ENCODE data around the gene YWHAB. TPM values are rescaled to one million over a fixed set of nuclear protein-coding genes. Genes with fewer than 3 reads are reported as not detected.

YWHAB gene
- polyA plus RNA-seq, 4 donors: 216 to 245 (median 236) TPM

GRCh38 chr20:44948513-44948912 is 63.0 kb downstream of the YWHAB start:
- no peak for DNase-seq (ENCODE audit: low read depth in 4 of 4, low spot score in 3 of 4)

- DNase-seq (ENCODE audit: low read depth in 4 of 4, low spot score in 3 of 4): no peak
These were observed 64.9 kb downstream of the YWHAB start for GRCh38 chr20:44950368-44950767.

GRCh38 chr20:44952731-44953130 is 67.2 kb downstream of the YWHAB start:
- no peak for DNase-seq (ENCODE audit: low read depth in 4 of 4, low spot score in 3 of 4)

- no peak for DNase-seq (ENCODE audit: low read depth in 4 of 4, low spot score in 3 of 4)
These were observed 68.7 kb downstream of the YWHAB start for GRCh38 chr20:44954211-44954610.

- DNase-seq (ENCODE audit: low read depth in 4 of 4, low spot score in 3 of 4): no peak
These were observed 69.8 kb downstream of the YWHAB start for GRCh38 chr20:44955270-44955669.

- no peak for DNase-seq (ENCODE audit: low read depth in 4 of 4, low spot score in 3 of 4)
These were observed 70.9 kb downstream of the YWHAB start for GRCh38 chr20:44956410-44956809.

Other genes starting within 250 kb of the YWHAB start
- gene ADA, start 234.0 kb upstream of the YWHAB start, polyA plus RNA-seq (ENCODE audit: insufficient read length in 4 of 4): 1 to 10 TPM; 5.9 to 7.5 (median 7.0) TPM
- gene CCN5, start 170.3 kb upstream of the YWHAB start, polyA plus RNA-seq (ENCODE audit: insufficient read length in 4 of 4): under 1 TPM in 3 of 4 donors, not detected in 1; 0.06 to 0.10 (median 0.07) TPM
- gene KCNK15, start 139.8 kb upstream of the YWHAB start, polyA plus RNA-seq (ENCODE audit: insufficient read length in 4 of 4): under 1 TPM in 3 of 4 donors, not detected in 1; 0.09 to 0.19 (median 0.10) TPM
- gene RIMS4, start 75.2 kb upstream of the YWHAB start, polyA plus RNA-seq (ENCODE audit: insufficient read length in 4 of 4): under 1 TPM; 0.64 to 0.99 (median 0.78) TPM
- gene PABPC1L, start 24.4 kb downstream of the YWHAB start, polyA plus RNA-seq (ENCODE audit: insufficient read length in 4 of 4): 10 to 100 TPM; 37.0 to 41.7 (median 39.4) TPM
- gene TOMM34, start 74.7 kb downstream of the YWHAB start, polyA plus RNA-seq (ENCODE audit: insufficient read length in 4 of 4): 10 to 100 TPM; 40.8 to 46.7 (median 42.8) TPM
- gene STK4, start 80.8 kb downstream of the YWHAB start, polyA plus RNA-seq (ENCODE audit: insufficient read length in 4 of 4): 10 to 100 TPM; 16.5 to 23.5 (median 21.5) TPM
- gene KCNS1, start 215.4 kb downstream of the YWHAB start, polyA plus RNA-seq (ENCODE audit: insufficient read length in 4 of 4): under 1 TPM; 0.37 to 0.57 (median 0.51) TPM
- not detected for gene WFDC5, start 229.5 kb downstream of the YWHAB start, polyA plus RNA-seq (ENCODE audit: insufficient read length in 4 of 4)
- under 1 TPM in 1 of 4 donors, not detected in 3; 0.06 TPM for gene WFDC12, start 238.8 kb downstream of the YWHAB start, polyA plus RNA-seq (ENCODE audit: insufficient read length in 4 of 4)